GM10266 (cell line): ENCODE measurements around the gene TRIM4.

ENCODE experiments used
- DNase-seq: peaks from one replicate; pipeline ENCODE4 v3.0.0; 2012; ENCODE audit errors: extremely low spot score
- CTCF ChIP-seq: IDR thresholded peaks from 2 replicates; pipeline ENCODE4 v1.5.1; 2012; ENCODE audit warnings: mild to moderate bottlenecking, low read depth; ENCODE audit not compliant: control insufficient read depth, insufficient read depth; ENCODE audit errors: missing control alignments

The TRIM4 gene

GRCh38 chr7:99928188-99928587, 8.9 kb upstream of the TRIM4 start:
- no peak for DNase-seq
- TF ChIP-seq CTCF, result no peak

GRCh38 chr7:99927536-99927935, 8.2 kb upstream of the TRIM4 start:
- DNase-seq, result no peak
- TF ChIP-seq CTCF, result no peak

DNA sequence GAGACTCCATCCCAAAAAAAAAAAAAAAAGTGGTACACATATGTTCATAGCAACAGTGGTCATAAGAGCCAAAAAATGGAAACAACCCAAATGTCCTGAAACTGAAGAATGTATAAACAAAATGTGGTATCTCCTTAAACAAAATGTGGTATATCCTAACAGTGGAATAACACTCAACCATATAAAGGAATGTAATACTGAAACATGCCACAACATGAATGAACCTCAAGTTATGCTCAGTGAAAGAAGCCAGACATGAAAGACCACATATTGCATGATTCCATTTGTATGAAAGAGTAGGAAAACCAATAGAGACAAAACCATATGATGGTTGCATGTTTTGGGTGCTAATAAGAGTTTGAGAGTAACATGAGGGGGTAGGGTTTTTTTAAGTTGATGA, 7.0 kb upstream of the TRIM4 start:
- TF ChIP-seq CTCF, result no peak
- no peak for DNase-seq

- no peak for TF ChIP-seq CTCF
- no peak for DNase-seq
These were observed 3.9 kb upstream of the TRIM4 start for GRCh38 chr7:99923200-99923599.

- DNase-seq, result no peak
- TF ChIP-seq CTCF, result no peak
These were observed 819 bp upstream of the TRIM4 start for GRCh38 chr7:99920149-99920548.

DNA sequence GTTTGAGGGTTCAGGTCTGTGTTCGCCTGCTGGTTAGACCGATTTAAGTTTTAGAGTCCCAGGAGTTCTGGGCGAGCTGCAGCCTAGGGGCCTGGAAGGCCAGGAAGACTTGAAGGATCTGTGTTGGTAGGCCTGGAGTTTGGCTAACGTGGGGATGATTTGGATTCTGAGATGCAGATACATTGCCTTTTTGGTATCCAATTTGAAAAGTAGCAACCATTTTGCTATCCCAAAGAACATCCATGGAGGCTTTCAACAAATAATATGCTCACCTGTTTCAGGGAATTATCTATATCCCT, 433 bp upstream of the TRIM4 start:
- no peak for DNase-seq
- TF ChIP-seq CTCF, result no peak

- no peak for DNase-seq
- TF ChIP-seq CTCF, result no peak
These were observed 8.4 kb downstream of the TRIM4 start for GRCh38 chr7:99910976-99911375.
